ENCODE results near the gene SH3PXD2B.

GRCh38 chr5:172427202-172427601 lies 27.1 kb downstream of the SH3PXD2B start:
- TF ChIP-seq CTCF (IDR thresholded peaks at IDR 0.05; ENCODE audit: low read length) (no peak), EZH2 (IDR thresholded peaks at IDR 0.05; ENCODE audit: borderline replicate concordance, low read length) (no peak)

Data from OCI-LY1 (cell line).